Caco-2 (cell line): ENCODE measurements around the gene EZR. TPM values are rescaled to one million over a fixed set of nuclear protein-coding genes. Genes with fewer than 3 reads are reported as not detected.

ENCODE experiments used
- BruUV-seq: library from RNA; stranded (reverse); fragments of 400-500 nt; replicated peaks from 2 replicates; lab custom pipeline; 2021; lab: Mats Ljungman, UMichigan
- CTCF ChIA-PET: fragments of 300-600 bp; sonication (Branson Sonifier 250); formaldehyde crosslinking; loops from one replicate; lab custom pipeline; 2022; ENCODE audit warnings: antibody characterized with exemption; lab: Charles Lee
- POLR2A ChIA-PET: fragments of 300-600 bp; sonication (Branson Sonifier 250); formaldehyde crosslinking; loops from one replicate; lab custom pipeline; 2022; ENCODE audit warnings: antibody characterized with exemption; lab: Charles Lee
- DNase-seq, 2 experiments: peaks; one replicate each; pipeline versions ENCODE4 v3.0.0 to v3.0.0-alpha.2; 2020 to 2022
- H3K27me3 ChIP-seq: replicated peaks from 2 replicates; pipeline ENCODE4 v1.6.0; 2011; ENCODE audit warnings: low read length; ENCODE audit not compliant: control insufficient read depth, insufficient read depth
- H3K36me3 ChIP-seq: 2 replicates; pipeline ENCODE4 v1.5.1; 2011; ENCODE audit warnings: low read length; ENCODE audit not compliant: control insufficient read depth, insufficient read depth
- H3K4me1 ChIP-seq: fragments of 250-450 bp; sonication (Bioruptor Pico); 2 replicates; pipeline ENCODE4 v1.5.1; 2020; ENCODE audit warnings: mild to moderate bottlenecking
- H3K4me3 ChIP-seq: 2 replicates; pipeline ENCODE4 v1.5.1; 2011; ENCODE audit warnings: low read depth, mild to moderate bottlenecking, control low read depth, low read length
- H3K9me3 ChIP-seq: fragments of 250-450 bp; sonication (Bioruptor Pico); 2 replicates; pipeline ENCODE4 v1.5.1; 2020; ENCODE audit warnings: mild to moderate bottlenecking, moderate library complexity
- H3K27ac Mint-ChIP-seq: one replicate; pipeline ENCODE4 v1.8.0; 2022; ENCODE audit warnings: mixed read lengths; ENCODE audit not compliant: unreplicated experiment
- H3K27me3 Mint-ChIP-seq: one replicate; pipeline ENCODE4 v1.8.0; 2022; ENCODE audit warnings: mixed read lengths; ENCODE audit not compliant: insufficient read depth, unreplicated experiment
- H3K36me3 Mint-ChIP-seq: one replicate; pipeline ENCODE4 v1.8.0; 2022; ENCODE audit warnings: mild to moderate bottlenecking, mixed read lengths; ENCODE audit not compliant: insufficient read depth, unreplicated experiment
- H3K4me1 Mint-ChIP-seq: one replicate; pipeline ENCODE4 v1.8.0; 2022; ENCODE audit warnings: low read depth, mixed read lengths; ENCODE audit not compliant: unreplicated experiment
- H3K4me3 Mint-ChIP-seq: one replicate; pipeline ENCODE4 v1.8.0; 2022; ENCODE audit warnings: mild to moderate bottlenecking, moderate library complexity, mixed read lengths; ENCODE audit not compliant: unreplicated experiment
- H3K9me3 Mint-ChIP-seq: one replicate; pipeline ENCODE4 v1.8.0; 2022; ENCODE audit warnings: mixed read lengths; ENCODE audit not compliant: unreplicated experiment
- CTCF ChIP-seq, 2 experiments: fragments of 200-600 bp in 1 of 2; IDR thresholded peaks; 1 replicate in 1 of 2; 2 replicates in 1 of 2; pipeline versions ENCODE4 v1.5.1 to v1.8.0; 2011 to 2022; ENCODE audit warnings: antibody characterized with exemption in 1 of 2, control low read depth in 1 of 2, inconsistent platforms in 1 of 2, low read depth in 1 of 2, low read length in 1 of 2, mild to moderate bottlenecking in 1 of 2, moderate library complexity in 1 of 2; ENCODE audit not compliant: insufficient read depth in 1 of 2, severe bottlenecking in 1 of 2, unreplicated experiment in 1 of 2
- intact Hi-C: fragments of 100-400 bp; cut with micrococcal nuclease; formaldehyde crosslinking; loops from one replicate; pipeline ENCODE4 v1.10.0; 2022; ENCODE audit not compliant: unreplicated experiment
- total RNA-seq: library from RNA; stranded (reverse); gene quantifications from 2 replicates; pipeline ENCODE4 v1.2.3, GENCODE V29; 2022

EZR gene
- total RNA-seq, 1 experiment from 2014 or later = 290 TPM

- no peaks in the 10 kb centered on the region for H3K27me3 Mint-ChIP-seq
- no peak for DNase-seq
- no peaks in the 10 kb centered on the region for H3K4me1 Mint-ChIP-seq
- Histone ChIP-seq H3K9me3 (no peaks in the 10 kb centered on the region), H3K4me1 (peaks cover 16% of the 10 kb centered on the region; the same call in 1 of the 2 replicates), H3K36me3 (peaks cover 6% of the 10 kb centered on the region; the same call in 1 of the 2 replicates), H3K27me3 (no peaks in the 10 kb centered on the region), H3K4me3 (no peak overlapping the region)
- H3K27ac Mint-ChIP-seq = peak overlapping the region; percentile 50
- H3K9me3 Mint-ChIP-seq = no peaks in the 10 kb centered on the region
- intact Hi-C loops = no loop called here
- CTCF ChIA-PET = no interaction called here
- peaks cover 89% of the 10 kb centered on the region for H3K36me3 Mint-ChIP-seq
- TF ChIP-seq CTCF (IDR thresholded peaks at IDR 0.05; ENCODE audit: insufficient read depth in 1 of 2, low read depth in 1 of 2, low read length in 1 of 2, severe bottlenecking in 1 of 2, unreplicated experiment in 1 of 2) = no peak
- POLR2A ChIA-PET = no interaction called here
- no peak overlapping the region for H3K4me3 Mint-ChIP-seq
- BruUV-seq = no TSS peak
Observed at GRCh38 chr6:158791274-158791855, 27.8 kb downstream of the EZR start.

- no peaks in the 10 kb centered on the region for H3K4me1 Mint-ChIP-seq
- H3K27ac Mint-ChIP-seq = peak overlapping the region; percentile 50
- BruUV-seq = no TSS peak
- intact Hi-C loops = no loop called here
- H3K4me3 Mint-ChIP-seq = no peak overlapping the region
- Histone ChIP-seq H3K4me3 (no peak overlapping the region), H3K27me3 (no peaks in the 10 kb centered on the region), H3K36me3 (peaks cover 6% of the 10 kb centered on the region), H3K4me1 (peaks cover 7% of the 10 kb centered on the region; the same call in 1 of the 2 replicates), H3K9me3 (no peaks in the 10 kb centered on the region)
- CTCF ChIA-PET = no interaction called here
- no peaks in the 10 kb centered on the region for H3K9me3 Mint-ChIP-seq
- POLR2A ChIA-PET = no interaction called here
- TF ChIP-seq CTCF (IDR thresholded peaks at IDR 0.05; ENCODE audit: insufficient read depth in 1 of 2, low read depth in 1 of 2, low read length in 1 of 2, severe bottlenecking in 1 of 2, unreplicated experiment in 1 of 2) = no peak
- peaks cover 92% of the 10 kb centered on the region for H3K36me3 Mint-ChIP-seq
- DNase-seq = no peak
- no peaks in the 10 kb centered on the region for H3K27me3 Mint-ChIP-seq
Observed at GRCh38 chr6:158789115-158789917, 29.9 kb downstream of the EZR start.

GRCh38 chr6:158787395-158787794 is 31.8 kb downstream of the EZR start:
- Mint-ChIP-seq H3K27me3 (no peaks in the 10 kb centered on the region), H3K27ac (no peak overlapping the region), H3K36me3 (peaks cover 93% of the 10 kb centered on the region), H3K4me1 (peaks cover 1% of the 10 kb centered on the region), H3K4me3 (no peak overlapping the region), H3K9me3 (no peaks in the 10 kb centered on the region)
- Histone ChIP-seq H3K4me1 (peaks cover 6% of the 10 kb centered on the region; the same call in 1 of the 2 replicates), H3K4me3 (no peak overlapping the region), H3K27me3 (no peaks in the 10 kb centered on the region), H3K9me3 (no peaks in the 10 kb centered on the region), H3K36me3 (peaks cover 6% of the 10 kb centered on the region)
- intact Hi-C loops = no loop called here
- no peak for DNase-seq
- BruUV-seq = no TSS peak
- ChIA-PET CTCF (no interaction called here), POLR2A (no interaction called here)
- no peak for TF ChIP-seq CTCF (IDR thresholded peaks at IDR 0.05; ENCODE audit: insufficient read depth in 1 of 2, low read depth in 1 of 2, low read length in 1 of 2, severe bottlenecking in 1 of 2, unreplicated experiment in 1 of 2)
